Activated CD8-positive, alpha-beta T cell treated with anti-CD3 and anti-CD28 coated beads, Interleukin-2, amount 10 ng/mL, durations not matched to agents 7 days and 5 days (primary cell): ENCODE measurements around the gene CNTNAP5. TPM values are rescaled to one million over a fixed set of nuclear protein-coding genes. Genes with fewer than 3 reads are reported as not detected.
"Not testable (repeated sequence)": the region's sequence is repeated elsewhere in the genome, so short reads cannot be mapped to it uniquely, and the experiment has no call there.

Experiments used
- ATAC-seq: fragments of 150-1000 bp; cut with Tn5 transposase; one replicate; pipeline ENCODE4 v1.10.0; 2021; ENCODE audit warnings: moderate library complexity
- CTCF ChIA-PET: fragments of 350-600 bp; sonication (Branson Sonifier 250); formaldehyde crosslinking; loops from one replicate; lab custom pipeline; 2021; ENCODE audit warnings: antibody characterized with exemption; lab: Charles Lee
- POLR2A ChIA-PET: fragments of 350-600 bp; sonication (Branson Sonifier 250); formaldehyde crosslinking; loops from one replicate; lab custom pipeline; 2021; ENCODE audit warnings: antibody characterized with exemption; lab: Charles Lee
- DNase-seq: peaks from one replicate; pipeline ENCODE4 v3.0.0-alpha.2; 2020
- H3K27ac Mint-ChIP-seq: one replicate; pipeline ENCODE4 v1.8.0; 2021; ENCODE audit warnings: mild to moderate bottlenecking, mixed read lengths
- H3K27me3 Mint-ChIP-seq: one replicate; pipeline ENCODE4 v1.8.0; 2021; ENCODE audit warnings: low read depth, mixed read lengths
- H3K36me3 Mint-ChIP-seq: one replicate; pipeline ENCODE4 v1.8.0; 2021; ENCODE audit warnings: low read depth, mixed read lengths
- H3K4me1 Mint-ChIP-seq: one replicate; pipeline ENCODE4 v1.8.0; 2021; ENCODE audit warnings: low read depth, mixed read lengths
- H3K4me3 Mint-ChIP-seq: one replicate; pipeline ENCODE4 v1.8.0; 2021; ENCODE audit warnings: mild to moderate bottlenecking, mixed read lengths
- H3K9me3 Mint-ChIP-seq: one replicate; pipeline ENCODE4 v1.8.0; 2022; ENCODE audit warnings: mixed read lengths; ENCODE audit not compliant: insufficient read depth
- total RNA-seq, 2 experiments: library from RNA; stranded (reverse); gene quantifications; one replicate each; pipeline ENCODE4 v1.2.3, GENCODE V29; 2021

The CNTNAP5 gene
- total RNA-seq, 2 experiments from 2014 or later, result not detected

DNA sequence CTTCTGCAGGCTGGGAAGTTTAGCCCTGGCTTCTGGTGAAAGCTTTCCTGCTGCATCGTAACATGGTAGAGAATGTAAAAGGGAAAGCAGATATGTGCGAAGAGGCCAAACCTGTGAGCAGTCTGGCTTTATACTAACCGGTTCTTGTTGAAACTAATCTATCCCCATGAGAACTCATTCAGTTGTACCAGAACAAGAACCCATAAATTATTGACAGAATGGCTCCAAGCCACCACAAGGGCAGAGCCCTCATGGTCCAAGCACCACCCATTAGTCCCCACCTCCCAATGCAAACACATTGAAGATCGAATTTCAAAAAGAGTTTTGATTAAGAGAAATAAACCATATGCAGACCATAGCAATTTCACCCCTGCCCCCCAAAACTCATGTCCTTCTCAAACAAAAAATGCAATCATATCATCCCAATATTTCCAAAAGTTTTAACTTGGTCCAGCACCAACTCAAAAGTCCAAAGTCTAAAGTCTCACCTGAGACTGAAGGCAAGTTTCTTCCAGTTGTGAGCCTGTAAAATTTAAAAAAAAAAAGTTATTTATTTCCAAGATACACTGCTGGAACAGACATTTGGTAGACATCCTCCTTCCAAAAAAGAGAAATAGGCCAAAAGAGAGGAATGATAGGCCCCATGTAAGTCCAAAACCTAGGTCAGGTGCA is 318.9 kb downstream of the CNTNAP5 start:
- no peaks in the 10 kb centered on the region for H3K27me3 Mint-ChIP-seq

DNA sequence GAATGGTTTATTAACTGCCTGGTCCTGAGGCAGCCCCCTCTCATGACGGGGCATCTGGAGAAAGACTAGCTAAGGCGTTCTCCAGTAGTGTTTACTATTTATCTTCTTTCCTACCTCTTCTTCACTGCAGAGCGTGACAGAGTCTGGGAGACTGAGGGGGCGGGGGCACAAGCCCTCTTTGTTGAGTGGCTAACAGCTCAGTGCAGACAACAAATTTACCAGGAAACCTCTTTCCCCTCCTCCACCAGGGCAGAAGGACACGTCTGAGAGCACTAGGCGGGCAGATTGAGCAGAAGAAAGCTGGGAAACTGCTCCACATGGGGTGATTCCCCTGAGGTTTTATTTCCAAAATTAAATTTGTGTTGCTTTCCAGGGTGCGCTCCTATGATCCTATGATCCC is 322.1 kb downstream of the CNTNAP5 start:
- H3K9me3 Mint-ChIP-seq, result peaks cover 4% of the 10 kb centered on the region
- POLR2A ChIA-PET, result no interaction called here

More for the DNA sequence above, 318.9 kb downstream of the CNTNAP5 start:
- DNase-seq (no peak), ATAC-seq (no peak)
- CTCF ChIA-PET, result no interaction called here
- no peaks in the 10 kb centered on the region for H3K36me3 Mint-ChIP-seq
- POLR2A ChIA-PET, result no interaction called here
- H3K4me1 Mint-ChIP-seq, result no peaks in the 10 kb centered on the region
- no peak overlapping the region for H3K27ac Mint-ChIP-seq
- no peak overlapping the region for H3K4me3 Mint-ChIP-seq
- peaks cover 7% of the 10 kb centered on the region for H3K9me3 Mint-ChIP-seq

GRCh38 chr2:124353656-124354055 is 328.6 kb downstream of the CNTNAP5 start:
- CTCF ChIA-PET, result no interaction called here
- POLR2A ChIA-PET, result no interaction called here
- H3K27ac Mint-ChIP-seq, result no peak overlapping the region
- H3K9me3 Mint-ChIP-seq, result peaks cover 5% of the 10 kb centered on the region
- H3K4me1 Mint-ChIP-seq, result no peaks in the 10 kb centered on the region
- H3K36me3 Mint-ChIP-seq, result no peaks in the 10 kb centered on the region
- no peak for ATAC-seq
- no peak for DNase-seq
- no peak overlapping the region for H3K4me3 Mint-ChIP-seq
- H3K27me3 Mint-ChIP-seq, result no peaks in the 10 kb centered on the region

More for the DNA sequence above, 322.1 kb downstream of the CNTNAP5 start:
- no peaks in the 10 kb centered on the region for H3K36me3 Mint-ChIP-seq
- H3K27me3 Mint-ChIP-seq, result no peaks in the 10 kb centered on the region
- CTCF ChIA-PET, result no interaction called here
- ATAC-seq (no peak), DNase-seq (no peak)
- no peaks in the 10 kb centered on the region for H3K4me1 Mint-ChIP-seq
- no peak overlapping the region for H3K4me3 Mint-ChIP-seq
- no peak overlapping the region for H3K27ac Mint-ChIP-seq

DNA sequence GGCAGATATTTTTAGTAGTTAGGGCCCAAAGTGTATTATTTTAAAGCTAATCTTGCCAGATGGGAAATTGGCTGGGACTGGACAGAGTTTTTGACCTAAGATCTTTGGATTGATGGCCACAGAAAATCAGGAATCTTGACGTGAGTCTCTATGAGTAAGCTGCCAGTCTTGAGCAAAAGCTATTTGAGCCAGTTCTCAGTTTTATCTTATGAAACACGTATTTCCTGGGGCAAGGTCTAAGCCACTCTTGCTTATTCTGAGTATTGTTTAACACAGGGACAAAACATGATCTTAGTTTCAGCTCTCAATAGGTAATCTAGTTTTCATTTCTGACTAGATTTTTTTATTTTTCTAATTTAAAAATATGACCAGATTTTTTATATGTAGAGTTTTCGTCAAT is 329.4 kb downstream of the CNTNAP5 start:
- Mint-ChIP-seq H3K27ac (no peak overlapping the region), H3K36me3 (no peaks in the 10 kb centered on the region), H3K27me3 (no peaks in the 10 kb centered on the region), H3K4me1 (no peaks in the 10 kb centered on the region), H3K9me3 (peaks cover 5% of the 10 kb centered on the region), H3K4me3 (no peak overlapping the region)
- no peak for ATAC-seq
- DNase-seq, result no peak
- CTCF ChIA-PET, result no interaction called here
- POLR2A ChIA-PET, result no interaction called here

- H3K9me3 Mint-ChIP-seq, H3K36me3 Mint-ChIP-seq, ATAC-seq, H3K27me3 Mint-ChIP-seq, H3K4me1 Mint-ChIP-seq, POLR2A ChIA-PET, CTCF ChIA-PET, H3K27ac Mint-ChIP-seq, DNase-seq, H3K4me3 Mint-ChIP-seq: not testable (repeated sequence)
These were observed 336.9 kb downstream of the CNTNAP5 start for GRCh38 chr2:124361966-124362365.

DNA sequence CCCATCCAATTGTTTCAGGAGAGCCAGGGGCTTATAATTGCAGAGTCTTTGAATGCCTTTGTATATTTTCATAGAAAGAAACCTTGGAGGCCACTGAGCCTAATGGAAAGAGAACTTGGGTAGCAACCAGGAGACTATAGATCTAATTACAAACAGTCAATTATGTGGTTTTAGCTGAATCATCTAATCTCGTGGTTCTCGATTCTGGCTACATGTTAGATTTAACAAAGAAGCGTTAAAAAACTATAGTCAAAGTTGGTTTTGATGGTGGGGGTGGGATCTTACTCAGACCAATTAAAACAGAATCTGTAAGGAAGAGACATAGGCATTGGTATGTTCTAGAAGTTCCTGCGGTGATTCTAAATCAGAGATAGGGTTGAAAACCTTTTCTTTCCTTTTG is 344.1 kb downstream of the CNTNAP5 start:
- CTCF ChIA-PET, result no interaction called here
- Mint-ChIP-seq H3K4me1 (no peaks in the 10 kb centered on the region), H3K36me3 (no peaks in the 10 kb centered on the region), H3K27ac (no peak overlapping the region), H3K9me3 (peaks cover 6% of the 10 kb centered on the region), H3K4me3 (no peak overlapping the region), H3K27me3 (no peaks in the 10 kb centered on the region)
- DNase-seq (no peak), ATAC-seq (no peak)
- POLR2A ChIA-PET, result no interaction called here

DNA sequence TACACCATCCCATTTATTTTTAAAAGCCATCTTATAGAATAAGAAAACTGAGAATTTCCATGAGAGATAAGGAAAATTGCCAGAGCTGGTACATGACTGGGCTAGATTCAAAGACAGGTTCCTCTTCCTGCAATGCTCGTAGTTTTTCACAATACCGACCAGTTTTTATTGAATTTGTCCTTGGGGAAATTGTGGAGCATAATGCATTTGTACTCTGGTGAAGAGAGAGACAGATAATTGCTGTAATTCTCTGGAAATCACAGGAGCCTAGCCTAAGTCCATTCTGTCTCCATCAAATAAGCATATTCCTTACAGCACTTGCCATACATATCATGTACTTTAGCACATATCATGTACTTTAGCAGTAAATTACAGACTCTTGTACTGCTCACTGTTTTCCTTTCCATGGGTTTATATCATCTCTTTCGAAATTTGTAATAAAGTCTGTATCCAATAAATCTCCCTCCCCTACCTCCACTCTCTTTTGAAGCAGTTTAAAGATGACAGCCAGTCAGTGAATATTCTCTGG is 355.2 kb downstream of the CNTNAP5 start:
- Mint-ChIP-seq H3K36me3 (no peaks in the 10 kb centered on the region), H3K27me3 (no peaks in the 10 kb centered on the region), H3K4me1 (no peaks in the 10 kb centered on the region), H3K9me3 (peaks cover 3% of the 10 kb centered on the region), H3K4me3 (no peak overlapping the region), H3K27ac (no peak overlapping the region)
- DNase-seq, result no peak
- no peak for ATAC-seq
- CTCF ChIA-PET, result no interaction called here
- POLR2A ChIA-PET, result no interaction called here

GRCh38 chr2:124382067-124382618 is 357.1 kb downstream of the CNTNAP5 start:
- CTCF ChIA-PET, result no interaction called here
- ATAC-seq, result no peak
- no peak for DNase-seq
- Mint-ChIP-seq H3K4me1 (no peaks in the 10 kb centered on the region), H3K27me3 (no peaks in the 10 kb centered on the region), H3K9me3 (no peaks in the 10 kb centered on the region), H3K4me3 (no peak overlapping the region), H3K36me3 (no peaks in the 10 kb centered on the region), H3K27ac (no peak overlapping the region)
- POLR2A ChIA-PET, result no interaction called here

- DNase-seq (no peak), ATAC-seq (no peak)
- Mint-ChIP-seq H3K27ac (no peak overlapping the region), H3K4me1 (no peaks in the 10 kb centered on the region), H3K27me3 (no peaks in the 10 kb centered on the region), H3K36me3 (no peaks in the 10 kb centered on the region), H3K4me3 (no peak overlapping the region), H3K9me3 (no peaks in the 10 kb centered on the region)
- ChIA-PET POLR2A (no interaction called here), CTCF (no interaction called here)
These were observed 370.9 kb downstream of the CNTNAP5 start for GRCh38 chr2:124395961-124396360.

DNA sequence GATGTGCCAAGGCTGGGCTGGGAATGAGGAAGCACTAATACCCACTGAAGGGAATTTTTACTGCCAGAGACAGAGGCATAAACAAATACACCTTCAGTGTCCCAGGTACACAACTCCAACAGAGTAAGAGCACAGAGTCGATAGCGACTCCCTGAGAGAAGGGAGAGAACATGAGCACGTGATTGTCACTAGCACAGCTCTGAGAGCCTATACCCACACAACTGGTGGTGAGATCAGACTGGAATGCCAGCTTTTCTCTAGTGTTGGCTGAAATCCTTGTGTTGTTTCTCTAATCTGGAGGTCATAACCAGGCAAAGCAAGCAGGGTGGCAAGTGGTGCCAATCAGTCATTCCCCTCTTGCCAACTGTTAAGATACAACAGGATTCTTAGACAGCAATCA is 377.2 kb downstream of the CNTNAP5 start:
- ATAC-seq, result no peak
- Mint-ChIP-seq H3K36me3 (no peaks in the 10 kb centered on the region), H3K9me3 (peaks cover 6% of the 10 kb centered on the region), H3K27me3 (no peaks in the 10 kb centered on the region), H3K27ac (no peak overlapping the region), H3K4me1 (no peaks in the 10 kb centered on the region), H3K4me3 (no peak overlapping the region)
- POLR2A ChIA-PET, result no interaction called here
- DNase-seq, result no peak
- CTCF ChIA-PET, result no interaction called here

DNA sequence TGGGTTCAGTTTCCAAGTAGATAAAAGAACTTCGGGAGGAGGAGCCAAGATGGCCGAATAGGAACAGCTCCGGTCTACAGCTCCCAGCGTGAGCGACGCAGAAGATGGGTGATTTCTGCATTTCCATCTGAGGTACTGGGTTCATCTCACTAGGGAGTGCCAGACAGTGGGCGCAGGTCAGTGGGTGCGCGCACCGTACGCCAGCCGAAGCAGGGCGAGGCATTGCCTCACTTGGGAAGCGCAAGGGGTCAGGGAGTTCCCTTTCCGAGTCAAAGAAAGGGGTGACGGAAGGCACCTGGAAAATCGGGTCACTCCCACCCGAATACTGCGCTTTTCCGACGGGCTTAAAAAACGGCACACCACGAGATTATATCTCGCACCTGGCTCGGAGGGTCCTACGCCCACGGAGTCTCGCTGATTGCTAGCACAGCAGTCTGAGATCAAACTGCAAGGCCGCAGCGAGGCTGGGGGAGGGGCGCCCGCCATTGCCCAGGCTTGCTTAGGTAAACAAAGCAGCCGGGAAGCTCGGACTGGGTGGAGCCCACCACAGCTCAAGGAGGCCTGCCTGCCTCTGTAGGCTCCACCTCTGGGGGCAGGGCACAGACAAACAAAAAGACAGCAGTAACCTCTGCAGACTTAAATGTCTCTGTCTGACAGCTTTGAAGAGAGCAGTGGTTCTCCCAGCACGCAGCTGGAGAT is 382.9 kb downstream of the CNTNAP5 start:
- H3K4me3 Mint-ChIP-seq, H3K9me3 Mint-ChIP-seq, H3K36me3 Mint-ChIP-seq, ATAC-seq, POLR2A ChIA-PET, DNase-seq, H3K27ac Mint-ChIP-seq, H3K4me1 Mint-ChIP-seq, H3K27me3 Mint-ChIP-seq, CTCF ChIA-PET: not testable (repeated sequence)

DNA sequence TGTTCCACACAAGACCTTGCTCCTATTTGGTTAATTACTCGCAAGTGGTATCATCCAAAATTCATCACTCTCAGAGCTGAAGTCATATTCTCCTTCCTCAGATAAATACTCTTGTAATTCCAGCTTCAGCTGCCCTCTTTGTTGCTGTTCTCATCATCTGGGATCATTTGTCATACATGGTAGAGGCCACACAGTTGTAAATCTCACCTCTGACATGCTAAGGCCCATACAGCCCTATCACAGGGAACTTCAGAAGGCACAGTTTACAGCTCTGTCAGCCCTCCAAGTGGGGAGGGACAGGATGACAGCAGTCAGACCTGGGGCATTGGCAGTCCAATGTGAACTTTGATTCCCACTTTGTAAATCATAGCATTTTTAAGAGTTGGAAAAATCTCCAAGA is 399.0 kb downstream of the CNTNAP5 start:
- H3K36me3 Mint-ChIP-seq, result no peaks in the 10 kb centered on the region
- no peak overlapping the region for H3K27ac Mint-ChIP-seq
- H3K9me3 Mint-ChIP-seq, result peaks cover 7% of the 10 kb centered on the region
- H3K4me1 Mint-ChIP-seq, result no peaks in the 10 kb centered on the region
- no peak for DNase-seq
- no peak overlapping the region for H3K4me3 Mint-ChIP-seq
- no peak for ATAC-seq
- POLR2A ChIA-PET, result no interaction called here
- no peaks in the 10 kb centered on the region for H3K27me3 Mint-ChIP-seq
- CTCF ChIA-PET, result no interaction called here
